Coronary artery (tissue), 2 donors: ENCODE results near the gene DST.

Source experiments
- DNase-seq: peaks from one replicate; pipeline ENCODE4 v3.0.0-alpha.2; 2017; ENCODE audit warnings: low spot score
- H3K27ac ChIP-seq, 2 donors: fragments of 200-600 bp; sonication (generic); one replicate each; pipeline ENCODE4 v1.5.1; 2016 to 2019
- H3K4me3 ChIP-seq: fragments of 200-600 bp; sonication (generic); 2 replicates; pipeline ENCODE4 v1.5.1; 2016; ENCODE audit warnings: mild to moderate bottlenecking, moderate library complexity
- CTCF ChIP-seq: fragments of 200-600 bp; sonication (generic); IDR thresholded peaks from one replicate; pipeline ENCODE4 v1.5.1; 2019; ENCODE audit warnings: antibody characterized with exemption

Gene DST

GRCh38 chr6:56593801-56594318 lies 48.8 kb downstream of the DST start:
- no peak overlapping the region for H3K4me3 ChIP-seq
- no peak for DNase-seq
- TF ChIP-seq CTCF, result no peak
- no peak overlapping the region for H3K27ac ChIP-seq

- no peak for TF ChIP-seq CTCF
- no peak for DNase-seq
- Histone ChIP-seq H3K4me3 (no peak overlapping the region), H3K27ac (no peak overlapping the region)
Observed at GRCh38 chr6:56582236-56582635, 60.5 kb downstream of the DST start.

GRCh38 chr6:56581296-56581925 lies 61.3 kb downstream of the DST start:
- H3K4me3 ChIP-seq, result no peak overlapping the region
- no peak for TF ChIP-seq CTCF
- no peak for DNase-seq
- no peak overlapping the region for H3K27ac ChIP-seq

GRCh38 chr6:56580271-56580670 lies 62.4 kb downstream of the DST start:
- H3K27ac ChIP-seq, result no peak overlapping the region
- DNase-seq, result no peak
- H3K4me3 ChIP-seq, result no peak overlapping the region
- TF ChIP-seq CTCF, result no peak

- Histone ChIP-seq H3K4me3 (no peak overlapping the region), H3K27ac (no peak overlapping the region)
- no peak for TF ChIP-seq CTCF
- no peak for DNase-seq
Observed at GRCh38 chr6:56579155-56579851, 63.4 kb downstream of the DST start.

GRCh38 chr6:56575736-56576135 lies 67.0 kb downstream of the DST start:
- H3K4me3 ChIP-seq, result no peak overlapping the region
- no peak for TF ChIP-seq CTCF
- H3K27ac ChIP-seq, result no peak overlapping the region
- DNase-seq, result no peak

- no peak overlapping the region for H3K27ac ChIP-seq
- no peak for DNase-seq
Observed at GRCh38 chr6:56574292-56574691, 68.4 kb downstream of the DST start.

More at GRCh38 chr6:56574292-56574691, 68.4 kb downstream of the DST start:
- no peak for TF ChIP-seq CTCF
- H3K4me3 ChIP-seq, result no peak overlapping the region
